A549 (cell line): ENCODE data around the gene SEMA7A. TPM values are rescaled to one million over a fixed set of nuclear protein-coding genes. Genes with fewer than 3 reads are reported as not detected.

Experiments used
- ATAC-seq, 2 experiments: fragments of 200-7000 bp in 1 of 2; fragments of >200 bp in 1 of 2; cut with Nextera tagmentation in 1 of 2; cut with Tn5 transposase in 1 of 2; 3 replicates each; pipeline versions ENCODE4 v1.8.0 to v1.9.1; 2018 to 2020; ENCODE audit warnings: mild to moderate bottlenecking in 1 of 2, moderate library complexity in 1 of 2
- CTCF ChIA-PET: fragments of 300-600 bp; sonication (Branson Sonifier 250); formaldehyde crosslinking; extraction: SDS; loops from one replicate; lab custom pipeline; 2021; ENCODE audit warnings: antibody characterized with exemption, inconsistent platforms; lab: Yijun Ruan, JAX
- POLR2A ChIA-PET: fragments of 350-600 bp; formaldehyde crosslinking; extraction: SDS; loops from one replicate; lab custom pipeline; 2021; ENCODE audit warnings: antibody characterized with exemption, inconsistent platforms; lab: Yijun Ruan, JAX
- DNase-seq, 2 experiments: peaks; one replicate each; pipeline versions ENCODE4 v3.0.0 to v3.0.0-alpha.2; 2011 to 2016; ENCODE audit warnings: low read depth in 1 of 2, low spot score in 1 of 2
- FAIRE-seq: peaks from 2 replicates; lab custom pipeline; 2011; peaks lifted over from hg19 to GRCh38; lab: Jason Lieb, UNC
- H3K27ac ChIP-seq, 2 experiments: fragments of >200 bp; sonication (Bioruptor Twin); formaldehyde crosslinking; 3 replicates each; pipeline ENCODE4 v1.5.1; 2016 to 2017
- H3K4me1 ChIP-seq: fragments of >200 bp; sonication (Bioruptor Twin); formaldehyde crosslinking; 3 replicates; pipeline ENCODE4 v1.6.1; 2016
- H3K4me2 ChIP-seq: fragments of >200 bp; sonication (Bioruptor Twin); formaldehyde crosslinking; 3 replicates; pipeline ENCODE4 v1.6.1; 2016
- H3K4me3 ChIP-seq: fragments of >200 bp; sonication (Bioruptor Twin); formaldehyde crosslinking; 3 replicates; pipeline ENCODE4 v1.5.1; 2016
- H3K9me3 ChIP-seq: fragments of >200 bp; sonication (Bioruptor Twin); formaldehyde crosslinking; 3 replicates; pipeline ENCODE4 v1.6.1; 2016
- BHLHE40 ChIP-seq: IDR thresholded peaks from 2 replicates; pipeline ENCODE4 v1.6.1; 2012; ENCODE audit warnings: low read depth, low read length, inconsistent platforms
- CBX8 ChIP-seq: fragments of 200-600 bp; sonication (generic); IDR thresholded peaks from 2 replicates; pipeline ENCODE4 v1.6.1; 2016
- E2F6 ChIP-seq: IDR thresholded peaks from 2 replicates; pipeline ENCODE4 v1.6.1; 2012; ENCODE audit warnings: low read depth, borderline replicate concordance
- EP300 ChIP-seq, 2 experiments: fragments of >200 bp; sonication (Bioruptor Twin); formaldehyde crosslinking; IDR thresholded peaks; 2 replicates in 1 of 2; 3 replicates in 1 of 2; pipeline ENCODE4 v1.6.1; 2016 to 2017
- FOXS1 ChIP-seq: fragments of 250-450 bp; sonication (Bioruptor Pico); IDR thresholded peaks from 2 replicates; pipeline ENCODE4 v1.5.0; 2020; ENCODE audit warnings: mild to moderate bottlenecking, moderate library complexity
- HDAC2 ChIP-seq: fragments of 200-600 bp; sonication (generic); IDR thresholded peaks from 2 replicates; pipeline ENCODE4 v1.6.1; 2016
- HES2 ChIP-seq: fragments of >200 bp; sonication (Bioruptor Twin); formaldehyde crosslinking; IDR thresholded peaks from 2 replicates; pipeline ENCODE4 v1.6.1; 2016
- HEYL ChIP-seq: fragments of 250-450 bp; sonication (Bioruptor Pico); IDR thresholded peaks from 2 replicates; pipeline ENCODE4 v1.8.0; 2021; ENCODE audit warnings: mild to moderate bottlenecking, moderate library complexity
- HOXB13 ChIP-seq: fragments of 250-450 bp; sonication (Bioruptor Pico); IDR thresholded peaks from 2 replicates; pipeline ENCODE4 v1.5.0; 2020; ENCODE audit warnings: low read depth, mild to moderate bottlenecking, moderate library complexity
- HOXB5 ChIP-seq: fragments of 250-450 bp; sonication (Bioruptor Pico); IDR thresholded peaks from 2 replicates; pipeline ENCODE4 v1.5.0; 2020; ENCODE audit warnings: mild to moderate bottlenecking, moderate library complexity
- JUNB ChIP-seq: fragments of >200 bp; sonication (Bioruptor Twin); formaldehyde crosslinking; IDR thresholded peaks from 2 replicates; pipeline ENCODE4 v1.6.1; 2016
- KDM5A ChIP-seq: fragments of 200-600 bp; sonication (generic); IDR thresholded peaks from 2 replicates; pipeline ENCODE4 v1.6.1; 2016; ENCODE audit warnings: antibody characterized with exemption, mild to moderate bottlenecking
- MAFK ChIP-seq: fragments of 450-650 bp; IDR thresholded peaks from 2 replicates; pipeline ENCODE4 v1.6.1; 2014; ENCODE audit not compliant: partially characterized antibody
- MYC ChIP-seq: IDR thresholded peaks from 2 replicates; pipeline ENCODE4 v1.6.1; 2012; ENCODE audit warnings: mild to moderate bottlenecking, inconsistent platforms, low read length, improper control_type of control experiment, borderline replicate concordance
- NFE2L2 ChIP-seq: fragments of 150-350 bp; conservative IDR thresholded peaks from 2 replicates; pipeline ENCODE4 v1.6.1; 2014; ENCODE audit warnings: low read length
- NR3C1 ChIP-seq: fragments of >200 bp; sonication (Bioruptor Twin); formaldehyde crosslinking; IDR thresholded peaks from 3 replicates; pipeline ENCODE4 v1.6.1; 2017
- POLR2A ChIP-seq: IDR thresholded peaks from 2 replicates; pipeline ENCODE4 v1.6.1; 2012; ENCODE audit warnings: mild to moderate bottlenecking, low read length
- RAD21 ChIP-seq, 2 experiments: fragments of >200 bp in 1 of 2; sonication (Bioruptor Twin) in 1 of 2; formaldehyde crosslinking in 1 of 2; IDR thresholded peaks in 1 of 2; conservative IDR thresholded peaks in 1 of 2; 2 replicates in 1 of 2; 3 replicates in 1 of 2; pipeline ENCODE4 v1.6.1; 2012 to 2018; ENCODE audit warnings: inconsistent platforms in 1 of 2
- REST ChIP-seq: fragments of 200-600 bp; sonication (generic); IDR thresholded peaks from 2 replicates; pipeline ENCODE4 v1.6.1; 2016; ENCODE audit warnings: antibody characterized with exemption, mild to moderate bottlenecking, moderate library complexity
- SREBF2 ChIP-seq: fragments of 450-650 bp; IDR thresholded peaks from 2 replicates; pipeline ENCODE4 v1.6.1; 2014; ENCODE audit warnings: mild to moderate bottlenecking, moderate library complexity
- TFCP2L1 ChIP-seq: fragments of 250-450 bp; sonication (Bioruptor Pico); IDR thresholded peaks from 2 replicates; pipeline ENCODE4 v1.5.0; 2021; ENCODE audit warnings: mild to moderate bottlenecking
- USF2 ChIP-seq: fragments of 450-650 bp; IDR thresholded peaks from 2 replicates; pipeline ENCODE4 v1.6.1; 2014; ENCODE audit warnings: antibody characterized with exemption
- ZFP36 ChIP-seq: fragments of 450-650 bp; IDR thresholded peaks from 2 replicates; pipeline ENCODE4 v1.6.1; 2014; ENCODE audit warnings: borderline replicate concordance; ENCODE audit not compliant: partially characterized antibody
- ZNF302 ChIP-seq: fragments of 250-450 bp; sonication (Bioruptor Pico); IDR thresholded peaks from 2 replicates; pipeline ENCODE4 v1.9.0; 2021; ENCODE audit warnings: inconsistent platforms, mild to moderate bottlenecking, moderate library complexity
- WGBS: methylation state at CpG from one replicate; pipeline ENCODE4 v1.1.6; 2017; ENCODE audit errors: missing lambda C conversion rate; 5-methylcytosine and 5-hydroxymethylcytosine counted together
- polyA plus RNA-seq, 4 experiments: library from polyadenylated mRNA; depleted of rRNA in 3 of 4; stranded (reverse); fragments of >200 nt; fragmentation: RNase III in 1 of 4; extraction: RNeasy Plus Mini Kit Qiagen cat#74134 plus additional on column Dnase treatment in 1 of 4; gene quantifications; 2 replicates in 3 of 4; 3 replicates in 1 of 4; pipeline ENCODE4 v1.2.3, GENCODE V29; 2011 to 2017
- TF ChIP-seq, protein P1 (sequence below): fragments of 250-450 bp; sonication (Bioruptor Pico); IDR thresholded peaks from 2 replicates; pipeline ENCODE4 v1.5.0; 2020; ENCODE audit warnings: low read depth, mild to moderate bottlenecking, moderate library complexity
- TF ChIP-seq, protein P2 (sequence below): IDR thresholded peaks from 2 replicates; pipeline ENCODE4 v1.6.1; 2012

The SEMA7A gene
- polyA plus RNA-seq, 2 of the 4 experiments (the other 2 are of a cell fraction) = 0.44 to 1.2 TPM

DNA sequence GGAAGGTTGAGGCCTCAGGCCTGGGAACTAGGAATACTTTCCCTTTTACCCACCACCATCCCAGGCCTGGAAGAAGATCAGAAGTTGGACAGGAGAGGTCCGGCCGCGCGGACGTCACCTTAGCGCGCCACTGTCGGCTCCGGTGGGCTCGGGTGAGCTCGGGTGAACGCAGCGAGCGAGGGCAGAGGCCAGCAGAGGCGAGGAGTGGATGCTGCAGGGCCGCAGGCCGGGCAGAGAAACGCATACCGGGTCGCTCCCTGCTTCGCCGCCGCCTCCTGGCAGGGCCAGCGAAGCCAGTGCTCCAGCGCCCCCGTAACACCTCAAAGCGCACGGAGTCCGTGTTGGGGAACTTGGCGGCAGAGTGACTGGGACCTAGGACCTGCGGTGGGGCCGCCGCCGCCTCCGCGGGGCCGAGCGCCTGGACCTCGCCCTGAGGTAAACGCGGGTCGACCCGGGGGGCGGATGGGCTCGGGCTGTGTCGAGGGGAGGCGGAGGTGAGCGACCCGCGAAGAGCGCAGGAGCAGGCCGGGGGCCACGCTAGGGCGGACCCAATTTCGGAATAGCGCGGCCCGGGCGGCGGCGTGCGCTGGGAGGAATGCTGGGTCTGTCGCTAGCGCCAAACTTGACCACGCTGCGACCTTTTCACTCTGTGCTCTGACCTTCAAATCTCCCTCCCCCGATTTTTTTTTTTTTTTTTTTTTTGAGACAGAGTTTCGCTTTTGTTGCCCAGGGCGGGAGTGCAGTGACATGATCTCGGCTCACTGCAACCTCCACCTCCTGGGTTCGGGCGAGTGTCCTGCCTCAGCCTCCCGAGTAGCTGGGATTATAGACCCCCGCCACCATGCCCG lies 67.9 kb downstream of the SEMA7A start:
- H3K4me1 ChIP-seq = no peaks in the 10 kb centered on the region
- WGBS = 86% methylated on average over 48 of the region's 75 CpGs
- CTCF ChIA-PET = interaction anchor here (1.2 to 3.3 kb wide), 2 partner anchors 9 to 17 kb away, joined by 4 to 10 read pairs; no protein-coding TSS in a partner anchor
- no peak overlapping the region for H3K27ac ChIP-seq
- no peak for FAIRE-seq
- no peak overlapping the region for H3K4me2 ChIP-seq
- no peaks in the 10 kb centered on the region for H3K9me3 ChIP-seq
- no peak for DNase-seq
- H3K4me3 ChIP-seq = no peak overlapping the region
- POLR2A ChIA-PET = no interaction called here
- TF ChIP-seq BHLHE40 = no peak
- TF ChIP-seq HOXB5 (CRISPR knock-in tag) = no peak
- no peak for TF ChIP-seq HES2
- TF ChIP-seq TFCP2L1 = no peak
- TF ChIP-seq HDAC2 = no peak
- TF ChIP-seq RAD21 (conservative IDR thresholded peaks at IDR 0.05 in 1 of 2, IDR thresholded peaks at IDR 0.05 in 1 of 2) = no peak
- TF ChIP-seq JUNB = no peak
- no peak for TF ChIP-seq POLR2A
- no peak for TF ChIP-seq HOXB13 (CRISPR knock-in tag)
- TF ChIP-seq KDM5A = no peak
- no peak for TF ChIP-seq EP300 (IDR thresholded peaks at IDR 0.05)
- TF ChIP-seq, protein P1, sequence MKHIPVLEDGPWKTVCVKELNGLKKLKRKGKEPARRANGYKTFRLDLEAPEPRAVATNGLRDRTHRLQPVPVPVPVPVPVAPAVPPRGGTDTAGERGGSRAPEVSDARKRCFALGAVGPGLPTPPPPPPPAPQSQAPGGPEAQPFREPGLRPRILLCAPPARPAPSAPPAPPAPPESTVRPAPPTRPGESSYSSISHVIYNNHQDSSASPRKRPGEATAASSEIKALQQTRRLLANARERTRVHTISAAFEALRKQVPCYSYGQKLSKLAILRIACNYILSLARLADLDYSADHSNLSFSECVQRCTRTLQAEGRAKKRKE (CRISPR knock-in tag) = no peak
- no peak for TF ChIP-seq MAFK
- TF ChIP-seq NFE2L2 = no peak
- TF ChIP-seq ZNF302 = no peak
- ATAC-seq = no peak

GRCh38 chr15:74364936-74365597 lies 68.7 kb downstream of the SEMA7A start:
- Histone ChIP-seq H3K4me1 (no peaks in the 10 kb centered on the region), H3K27ac (no peak overlapping the region), H3K9me3 (no peaks in the 10 kb centered on the region), H3K4me3 (no peak overlapping the region), H3K4me2 (no peak overlapping the region)
- ChIA-PET CTCF (interaction anchor here (1.8 to 3.3 kb wide), 2 partner anchors 8 to 10 kb away, joined by 4 to 10 read pairs; no protein-coding TSS in a partner anchor), POLR2A (no interaction called here)
- FAIRE-seq = no peak
- DNase-seq = no peak
- 72% methylated on average over 9 of the region's 12 CpGs for WGBS
- TF ChIP-seq NR3C1 = no peak
- no peak for TF ChIP-seq SREBF2
- no peak for TF ChIP-seq CBX8
- no peak for TF ChIP-seq USF2
- no peak for TF ChIP-seq MYC
- TF ChIP-seq, protein P2, sequence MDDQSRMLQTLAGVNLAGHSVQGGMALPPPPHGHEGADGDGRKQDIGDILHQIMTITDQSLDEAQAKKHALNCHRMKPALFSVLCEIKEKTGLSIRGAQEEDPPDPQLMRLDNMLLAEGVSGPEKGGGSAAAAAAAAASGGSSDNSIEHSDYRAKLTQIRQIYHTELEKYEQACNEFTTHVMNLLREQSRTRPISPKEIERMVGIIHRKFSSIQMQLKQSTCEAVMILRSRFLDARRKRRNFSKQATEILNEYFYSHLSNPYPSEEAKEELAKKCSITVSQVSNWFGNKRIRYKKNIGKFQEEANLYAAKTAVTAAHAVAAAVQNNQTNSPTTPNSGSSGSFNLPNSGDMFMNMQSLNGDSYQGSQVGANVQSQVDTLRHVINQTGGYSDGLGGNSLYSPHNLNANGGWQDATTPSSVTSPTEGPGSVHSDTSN = no peak
- no peak for TF ChIP-seq HOXB5 (CRISPR knock-in tag)
- no peak for TF ChIP-seq RAD21 (conservative IDR thresholded peaks at IDR 0.05 in 1 of 2, IDR thresholded peaks at IDR 0.05 in 1 of 2)
- no peak for TF ChIP-seq HEYL
- TF ChIP-seq FOXS1 = no peak
- no peak for TF ChIP-seq REST
- TF ChIP-seq HOXB13 (CRISPR knock-in tag) = no peak
- no peak for TF ChIP-seq ZFP36
- TF ChIP-seq TFCP2L1 = no peak
- TF ChIP-seq E2F6 = no peak
- ATAC-seq = no peak
